ENCODE results near the gene NT5E.

DNA sequence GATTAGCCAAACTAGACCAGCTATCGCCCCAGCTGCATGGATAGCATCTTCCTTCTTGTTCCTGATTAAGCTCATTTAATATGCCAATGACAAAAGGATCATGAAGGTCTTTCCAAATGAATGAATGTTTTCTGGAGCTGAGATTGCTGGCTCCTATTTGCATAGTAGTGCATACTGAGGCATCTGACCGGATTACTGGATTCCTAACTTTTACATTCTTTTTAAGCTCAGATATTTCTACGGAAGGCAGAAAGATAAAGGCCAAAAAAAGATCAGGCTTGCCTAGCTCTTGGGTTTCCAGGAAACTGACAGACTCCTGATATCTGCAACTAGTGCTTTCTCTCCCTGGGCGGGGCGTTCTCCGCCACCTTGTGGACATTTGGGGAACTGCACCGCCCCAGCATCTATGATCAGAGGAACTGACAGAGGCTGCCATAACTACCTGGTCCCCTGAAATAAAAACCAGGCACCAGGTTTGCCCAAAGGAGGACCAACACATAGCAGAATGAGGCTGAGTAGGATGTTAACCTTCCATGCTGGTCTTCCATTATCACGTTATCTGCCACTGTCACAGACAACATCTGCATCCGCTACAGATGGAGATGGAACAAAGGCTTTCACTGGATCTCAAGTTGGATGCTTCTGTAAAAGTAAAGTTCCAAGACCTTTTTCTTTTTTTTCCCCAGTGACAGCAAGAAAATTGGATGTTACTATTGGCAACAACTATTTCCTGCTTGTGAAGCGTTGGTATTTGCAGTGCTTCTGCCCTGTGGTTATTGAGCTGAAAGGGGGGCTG lies 33.2 kb downstream of the NT5E start:
- TF ChIP-seq, protein P1, sequence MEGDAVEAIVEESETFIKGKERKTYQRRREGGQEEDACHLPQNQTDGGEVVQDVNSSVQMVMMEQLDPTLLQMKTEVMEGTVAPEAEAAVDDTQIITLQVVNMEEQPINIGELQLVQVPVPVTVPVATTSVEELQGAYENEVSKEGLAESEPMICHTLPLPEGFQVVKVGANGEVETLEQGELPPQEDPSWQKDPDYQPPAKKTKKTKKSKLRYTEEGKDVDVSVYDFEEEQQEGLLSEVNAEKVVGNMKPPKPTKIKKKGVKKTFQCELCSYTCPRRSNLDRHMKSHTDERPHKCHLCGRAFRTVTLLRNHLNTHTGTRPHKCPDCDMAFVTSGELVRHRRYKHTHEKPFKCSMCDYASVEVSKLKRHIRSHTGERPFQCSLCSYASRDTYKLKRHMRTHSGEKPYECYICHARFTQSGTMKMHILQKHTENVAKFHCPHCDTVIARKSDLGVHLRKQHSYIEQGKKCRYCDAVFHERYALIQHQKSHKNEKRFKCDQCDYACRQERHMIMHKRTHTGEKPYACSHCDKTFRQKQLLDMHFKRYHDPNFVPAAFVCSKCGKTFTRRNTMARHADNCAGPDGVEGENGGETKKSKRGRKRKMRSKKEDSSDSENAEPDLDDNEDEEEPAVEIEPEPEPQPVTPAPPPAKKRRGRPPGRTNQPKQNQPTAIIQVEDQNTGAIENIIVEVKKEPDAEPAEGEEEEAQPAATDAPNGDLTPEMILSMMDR (CRISPR knock-in tag; IDR thresholded peaks at IDR 0.05) = peak; percentile 94
- no peak for TF ChIP-seq ZNF143 (CRISPR knock-in tag; IDR thresholded peaks at IDR 0.05)
- TF ChIP-seq SMC3 (IDR thresholded peaks at IDR 0.05; ENCODE audit: low read length) = peak; percentile 99
- TF ChIP-seq POLR2A (IDR thresholded peaks at IDR 0.05; ENCODE audit: insufficient read depth in 1 of 2, low read depth in 2 of 2, low read length in 2 of 2) = no peak

Measured in HepG2 (cell line).